GM21423 (cell line): ENCODE results near the gene HES6.

Source experiments
- ATAC-seq: cut with Tn5 transposase; IDR thresholded peaks from one replicate; pipeline ENCODE4 v1.9.1; 2021; ENCODE audit warnings: mild to moderate bottlenecking, moderate library complexity; ENCODE audit not compliant: unreplicated experiment

HES6 gene

GRCh38 chr2:238256111-238256510, 16.3 kb upstream of the HES6 start:
- no peak for ATAC-seq

GRCh38 chr2:238255636-238256035, 15.8 kb upstream of the HES6 start:
- no peak for ATAC-seq

- ATAC-seq = no peak
Measured at GRCh38 chr2:238255151-238255551, 15.3 kb upstream of the HES6 start.

GRCh38 chr2:238254095-238254723, 14.4 kb upstream of the HES6 start:
- no peak for ATAC-seq

GRCh38 chr2:238252766-238253630, 13.2 kb upstream of the HES6 start:
- no peak for ATAC-seq

GRCh38 chr2:238251986-238252385, 12.1 kb upstream of the HES6 start:
- ATAC-seq = no peak

- no peak for ATAC-seq
Measured at GRCh38 chr2:238251331-238251730, 11.5 kb upstream of the HES6 start.

GRCh38 chr2:238250896-238251295, 11.1 kb upstream of the HES6 start:
- no peak for ATAC-seq

GRCh38 chr2:238247841-238248453, 8.1 kb upstream of the HES6 start:
- no peak for ATAC-seq

- no peak for ATAC-seq
Measured at GRCh38 chr2:238247002-238247822, 7.4 kb upstream of the HES6 start.

- no peak for ATAC-seq
Measured at GRCh38 chr2:238244151-238244550, 4.3 kb upstream of the HES6 start.

- no peak for ATAC-seq
Measured at GRCh38 chr2:238243496-238244076, 3.7 kb upstream of the HES6 start.

GRCh38 chr2:238242731-238243495, 3.1 kb upstream of the HES6 start:
- no peak for ATAC-seq

- ATAC-seq = no peak
Measured at GRCh38 chr2:238241970-238242369, 2.1 kb upstream of the HES6 start.

GRCh38 chr2:238240757-238241711, 1.2 kb upstream of the HES6 start:
- ATAC-seq = no peak

- ATAC-seq = peak; percentile 11
Measured at GRCh38 chr2:238239543-238239862, 335 bp downstream of the HES6 start.

GRCh38 chr2:238238766-238239542, 884 bp downstream of the HES6 start:
- no peak for ATAC-seq

GRCh38 chr2:238238311-238238765, 1.5 kb downstream of the HES6 start:
- ATAC-seq = no peak
